HG02610 (cell line): Measurements from ENCODE around the gene NPIPA8.
"Not testable (repeated sequence)": the region's sequence is repeated elsewhere in the genome, so short reads cannot be mapped to it uniquely, and the experiment has no call there.

Experiments used
- ATAC-seq: cut with Tn5 transposase; IDR thresholded peaks from one replicate; pipeline ENCODE4 v1.9.1; 2021; ENCODE audit warnings: mild to moderate bottlenecking, moderate library complexity; ENCODE audit not compliant: unreplicated experiment

Gene NPIPA8

GRCh38 chr16:18280319-18280718, 56.2 kb downstream of the NPIPA8 start:
- ATAC-seq, result not testable (repeated sequence)

- not testable (repeated sequence) for ATAC-seq
These were observed 59.8 kb downstream of the NPIPA8 start for GRCh38 chr16:18276756-18277155.

DNA sequence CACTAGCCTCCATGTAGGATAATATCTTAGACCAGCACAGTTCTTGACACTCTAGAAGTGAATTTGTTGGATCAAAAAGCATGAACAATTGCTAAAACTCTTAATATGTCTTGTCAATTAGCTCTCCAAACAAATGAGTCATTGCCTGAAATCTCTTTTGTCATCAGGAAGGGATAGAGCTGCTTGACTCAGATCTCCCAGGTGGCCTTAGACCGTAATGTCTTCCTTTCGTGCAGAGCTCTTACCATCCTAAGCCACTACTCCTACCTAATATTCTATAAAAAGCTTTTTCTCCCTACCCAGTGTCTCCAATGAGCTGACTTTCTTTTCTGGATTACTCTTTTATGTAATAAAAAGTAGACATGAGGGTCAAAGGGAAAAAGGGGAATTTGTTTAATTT, 66.4 kb downstream of the NPIPA8 start:
- ATAC-seq, result not testable (repeated sequence)
